NB4 (cell line): ENCODE results near the gene JAM3.

Experiments used
- DNase-seq: peaks from one replicate; pipeline ENCODE4 v3.0.0; 2010; ENCODE audit warnings: low read depth
- H3K4me3 ChIP-seq: one replicate; pipeline ENCODE4 v1.5.1; 2011; ENCODE audit warnings: mild to moderate bottlenecking, low read depth, low read length, moderate library complexity
- CTCF ChIP-seq: IDR thresholded peaks from one replicate; pipeline ENCODE4 v1.5.1; 2012; ENCODE audit warnings: low read depth, low read length
- MYC ChIP-seq: IDR thresholded peaks from 2 replicates; pipeline ENCODE4 v1.6.1; 2011; ENCODE audit warnings: low read depth, low read length
- POLR2A ChIP-seq: IDR thresholded peaks from 2 replicates; pipeline ENCODE4 v1.6.1; 2011; ENCODE audit warnings: mild to moderate bottlenecking; ENCODE audit not compliant: insufficient read length; ENCODE audit errors: extremely low read depth
- TF ChIP-seq, protein P1 (sequence below): IDR thresholded peaks from 2 replicates; pipeline ENCODE4 v1.6.1; 2011; ENCODE audit warnings: low read depth, low read length

The JAM3 gene

DNA sequence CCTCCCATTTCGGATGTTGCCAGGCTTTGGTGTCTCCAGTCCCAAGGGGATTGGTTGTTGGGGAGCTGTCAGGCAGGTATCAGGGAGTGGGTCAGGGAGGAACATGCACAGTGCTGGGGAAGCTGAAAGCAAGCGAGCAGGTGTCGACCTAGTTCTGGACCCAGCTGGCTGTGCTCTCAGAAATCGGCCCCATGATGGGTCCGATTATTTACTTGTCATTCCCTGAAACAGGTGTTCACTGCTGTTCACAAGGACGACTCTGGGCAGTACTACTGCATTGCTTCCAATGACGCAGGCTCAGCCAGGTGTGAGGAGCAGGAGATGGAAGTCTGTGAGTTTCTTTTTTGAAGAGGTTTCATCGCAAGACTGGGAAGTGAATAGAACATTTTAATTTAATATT is 76.8 kb downstream of the JAM3 start:
- H3K4me3 ChIP-seq, result no peak overlapping the region
- no peak for DNase-seq
- TF ChIP-seq POLR2A (no peak), CTCF (no peak), MYC (no peak)
- TF ChIP-seq, protein P1, sequence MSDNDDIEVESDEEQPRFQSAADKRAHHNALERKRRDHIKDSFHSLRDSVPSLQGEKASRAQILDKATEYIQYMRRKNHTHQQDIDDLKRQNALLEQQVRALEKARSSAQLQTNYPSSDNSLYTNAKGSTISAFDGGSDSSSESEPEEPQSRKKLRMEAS, result no peak

DNA sequence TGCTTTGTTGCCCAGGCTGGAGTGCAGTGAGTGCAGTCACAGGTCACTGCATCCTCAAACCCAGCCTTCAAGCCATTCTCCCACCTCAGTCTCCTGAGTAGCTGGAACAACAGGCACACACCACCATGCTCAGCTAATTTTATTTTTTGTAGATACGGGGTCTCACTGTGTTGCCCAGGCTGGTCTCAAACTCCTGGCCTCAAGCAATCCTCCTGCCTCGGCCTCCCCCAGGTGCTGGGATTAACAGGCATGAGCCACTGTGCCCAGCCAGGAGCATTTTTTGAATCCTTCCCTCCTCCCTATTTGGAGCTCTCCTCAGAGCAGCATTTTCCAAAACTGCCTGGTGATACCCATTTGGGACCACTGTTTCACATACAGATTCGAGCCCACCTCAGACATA is 77.7 kb downstream of the JAM3 start:
- TF ChIP-seq MYC, result no peak
- TF ChIP-seq, protein P1, result no peak
- no peak for TF ChIP-seq POLR2A
- TF ChIP-seq CTCF, result no peak
- DNase-seq, result no peak
- no peak overlapping the region for H3K4me3 ChIP-seq

- no peak for DNase-seq
- no peak overlapping the region for H3K4me3 ChIP-seq
- TF ChIP-seq MYC (no peak), POLR2A (no peak), CTCF (no peak)
- TF ChIP-seq, protein P1, result no peak
Observed at GRCh38 chr11:134149371-134149770, 80.5 kb downstream of the JAM3 start.

DNA sequence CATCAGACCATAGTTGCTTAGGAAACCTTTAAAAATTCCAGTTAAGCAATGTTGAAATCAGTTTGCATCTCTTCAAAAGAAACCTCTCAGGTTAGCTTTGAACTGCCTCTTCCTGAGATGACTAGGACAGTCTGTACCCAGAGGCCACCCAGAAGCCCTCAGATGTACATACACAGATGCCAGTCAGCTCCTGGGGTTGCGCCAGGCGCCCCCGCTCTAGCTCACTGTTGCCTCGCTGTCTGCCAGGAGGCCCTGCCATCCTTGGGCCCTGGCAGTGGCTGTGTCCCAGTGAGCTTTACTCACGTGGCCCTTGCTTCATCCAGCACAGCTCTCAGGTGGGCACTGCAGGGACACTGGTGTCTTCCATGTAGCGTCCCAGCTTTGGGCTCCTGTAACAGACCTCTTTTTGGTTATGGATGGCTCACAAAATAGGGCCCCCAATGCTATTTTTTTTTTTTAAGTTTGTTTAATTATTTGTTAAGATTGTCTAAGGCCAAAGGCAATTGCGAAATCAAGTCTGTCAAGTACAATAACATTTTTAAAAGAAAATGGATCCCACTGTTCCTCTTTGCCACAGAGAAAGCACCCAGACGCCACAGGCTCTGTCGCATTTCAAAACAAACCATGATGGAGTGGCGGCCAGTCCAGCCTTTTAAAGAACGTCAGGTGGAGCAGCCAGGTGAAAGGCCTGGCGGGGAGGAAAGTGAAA is 81.5 kb downstream of the JAM3 start:
- TF ChIP-seq MYC (no peak), CTCF (no peak), POLR2A (no peak)
- TF ChIP-seq, protein P1, result no peak
- DNase-seq, result no peak
- H3K4me3 ChIP-seq, result no peak overlapping the region

DNA sequence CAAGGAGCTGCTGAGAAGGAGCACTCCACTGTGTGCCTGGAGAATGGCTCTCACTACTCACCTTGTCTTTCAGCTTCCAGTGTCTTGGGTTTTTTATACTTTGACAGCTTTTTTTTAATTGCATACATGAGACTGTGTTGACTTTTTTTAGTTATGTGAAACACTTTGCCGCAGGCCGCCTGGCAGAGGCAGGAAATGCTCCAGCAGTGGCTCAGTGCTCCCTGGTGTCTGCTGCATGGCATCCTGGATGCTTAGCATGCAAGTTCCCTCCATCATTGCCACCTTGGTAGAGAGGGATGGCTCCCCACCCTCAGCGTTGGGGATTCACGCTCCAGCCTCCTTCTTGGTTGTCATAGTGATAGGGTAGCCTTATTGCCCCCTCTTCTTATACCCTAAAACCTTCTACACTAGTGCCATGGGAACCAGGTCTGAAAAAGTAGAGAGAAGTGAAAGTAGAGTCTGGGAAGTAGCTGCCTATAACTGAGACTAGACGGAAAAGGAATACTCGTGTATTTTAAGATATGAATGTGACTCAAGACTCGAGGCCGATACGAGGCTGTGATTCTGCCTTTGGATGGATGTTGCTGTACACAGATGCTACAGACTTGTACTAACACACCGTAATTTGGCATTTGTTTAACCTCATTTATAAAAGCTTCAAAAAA is 82.3 kb downstream of the JAM3 start:
- TF ChIP-seq CTCF, result no peak
- TF ChIP-seq, protein P1, result no peak
- TF ChIP-seq MYC, result no peak
- TF ChIP-seq POLR2A, result no peak
- no peak for DNase-seq
- no peak overlapping the region for H3K4me3 ChIP-seq
